ENCODE results near the gene MFSD6L. TPM values are rescaled to one million over a fixed set of nuclear protein-coding genes. Genes with fewer than 3 reads are reported as not detected.

MFSD6L gene
- total and polyA plus RNA-seq, 10 of the 15 experiments (the other 5 are each of a cell fraction or from before 2014, with no cell fraction given): 0.39 to 3.1 (median 1.1) TPM

GRCh38 chr17:8793649-8794048, 5.5 kb downstream of the MFSD6L start:
- intact Hi-C loops (cut with micrococcal nuclease; ENCODE audit: unreplicated experiment) (no loop called here), in situ Hi-C loops (cut with MboI) (no loop called here)
- ChIA-PET SMC1A (ENCODE audit: uncharacterized antibody, unreplicated experiment) (interaction anchor here (0.6 to 1.4 kb wide), 2 partner anchors 13 to 99 kb away, joined by 3 to 10 read pairs; no protein-coding TSS in a partner anchor), CTCF (interaction anchor here (2.4 kb wide), 1 partner anchor 8 kb away, joined by 16 read pairs; no protein-coding TSS in a partner anchor), POLR2A (no interaction called here), RAD21 (ENCODE audit: unreplicated experiment) (interaction anchor here (1.4 to 2.6 kb wide), 2 partner anchors 14 to 99 kb away, joined by 4 to 9 read pairs; no protein-coding TSS in a partner anchor)
- no peak overlapping the region for H3K4me3 ChIP-seq
- no peak overlapping the region for H2AFZ ChIP-seq (ENCODE audit: control insufficient read depth, low read depth, low read length)
- DNase-seq (ENCODE audit: low read depth, low spot score) (no peak), ATAC-seq (no peak), FAIRE-seq (no peak)
- no peaks in the 10 kb centered on the region for H3K9me3 ChIP-seq (replicated peaks; ENCODE audit: control insufficient read depth, insufficient read depth, low read length)
- H3K4me1 ChIP-seq (ENCODE audit: control insufficient read depth, insufficient read depth, low read length): no peaks in the 10 kb centered on the region
- BruUV-seq (replicated peaks): no TSS peak
- no peaks in the 10 kb centered on the region for H4K20me1 ChIP-seq (ENCODE audit: control insufficient read depth, insufficient read depth)
- TF ChIP-seq BMI1 (IDR thresholded peaks at IDR 0.05; ENCODE audit: borderline replicate concordance) (0 out of 2 replicates have a peak, but pooled peaks have one; percentile 9), GABPA (IDR thresholded peaks at IDR 0.05; ENCODE audit: low read depth) (no peak), TCF12 (IDR thresholded peaks at IDR 0.05; ENCODE audit: low read depth, low read length) (no peak), MYB (IDR thresholded peaks at IDR 0.05; ENCODE audit: borderline replicate concordance, low read depth, low read length) (no peak)
- TF ChIP-seq, protein P1, sequence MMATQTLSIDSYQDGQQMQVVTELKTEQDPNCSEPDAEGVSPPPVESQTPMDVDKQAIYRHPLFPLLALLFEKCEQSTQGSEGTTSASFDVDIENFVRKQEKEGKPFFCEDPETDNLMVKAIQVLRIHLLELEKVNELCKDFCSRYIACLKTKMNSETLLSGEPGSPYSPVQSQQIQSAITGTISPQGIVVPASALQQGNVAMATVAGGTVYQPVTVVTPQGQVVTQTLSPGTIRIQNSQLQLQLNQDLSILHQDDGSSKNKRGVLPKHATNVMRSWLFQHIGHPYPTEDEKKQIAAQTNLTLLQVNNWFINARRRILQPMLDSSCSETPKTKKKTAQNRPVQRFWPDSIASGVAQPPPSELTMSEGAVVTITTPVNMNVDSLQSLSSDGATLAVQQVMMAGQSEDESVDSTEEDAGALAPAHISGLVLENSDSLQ (IDR thresholded peaks at IDR 0.05): no peak
- H3K4me2 ChIP-seq (ENCODE audit: control insufficient read depth, insufficient read depth): no peak overlapping the region
- no peaks in the 10 kb centered on the region for H3K79me2 ChIP-seq (ENCODE audit: control insufficient read depth, insufficient read depth, low read length)
- 3% methylated on average over 2 of the region's 2 CpGs for WGBS (ENCODE audit: insufficient coverage, insufficient replicate concordance, low lambda C conversion rate, missing lambda C conversion rate)
- no peak overlapping the region for H3K9ac ChIP-seq (ENCODE audit: control insufficient read depth, insufficient read depth, low read length)
- H3K27me3 ChIP-seq (replicated peaks in 1 of 2; ENCODE audit: control insufficient read depth in 2 of 2, insufficient read depth in 2 of 2, low read length in 1 of 2): no peaks in the 10 kb centered on the region
- H3K36me3 ChIP-seq (ENCODE audit: control insufficient read depth in 2 of 2, insufficient read depth in 2 of 2, low read length in 1 of 2): peaks cover 4 to 9% of the 10 kb centered on the region in 2 experiments; a peak in 3 of 4 replicates
- H3K27ac ChIP-seq (ENCODE audit: control insufficient read depth, insufficient read depth): no peak overlapping the region

- DNase-seq (ENCODE audit: low read depth, low spot score) (no peak), FAIRE-seq (no peak), ATAC-seq (no peak)
- Histone ChIP-seq H3K36me3 (ENCODE audit: control insufficient read depth in 2 of 2, insufficient read depth in 2 of 2, low read length in 1 of 2) (peaks cover 0 to 3% of the 10 kb centered on the region in 2 experiments; a peak in 3 of 4 replicates), H3K27ac (ENCODE audit: control insufficient read depth, insufficient read depth) (no peak overlapping the region), H4K20me1 (ENCODE audit: control insufficient read depth, insufficient read depth) (no peaks in the 10 kb centered on the region), H3K9me3 (replicated peaks; ENCODE audit: control insufficient read depth, insufficient read depth, low read length) (no peaks in the 10 kb centered on the region), H3K27me3 (replicated peaks in 1 of 2; ENCODE audit: control insufficient read depth in 2 of 2, insufficient read depth in 2 of 2, low read length in 1 of 2) (no peaks in the 10 kb centered on the region), H3K9ac (ENCODE audit: control insufficient read depth, insufficient read depth, low read length) (no peak overlapping the region), H3K79me2 (ENCODE audit: control insufficient read depth, insufficient read depth, low read length) (no peaks in the 10 kb centered on the region), H2AFZ (ENCODE audit: control insufficient read depth, low read depth, low read length) (no peak overlapping the region), H3K4me2 (ENCODE audit: control insufficient read depth, insufficient read depth) (no peak overlapping the region), H3K4me1 (ENCODE audit: control insufficient read depth, insufficient read depth, low read length) (no peaks in the 10 kb centered on the region), H3K4me3 (no peak overlapping the region)
- CTCF ChIA-PET: interaction anchor here (1.2 kb wide), 1 partner anchor 205 kb away, joined by 6 read pairs; no protein-coding TSS in a partner anchor
- WGBS (ENCODE audit: insufficient coverage, insufficient replicate concordance, low lambda C conversion rate, missing lambda C conversion rate): 59% methylated on average over 6 of the region's 6 CpGs
- SMC1A ChIA-PET (ENCODE audit: uncharacterized antibody, unreplicated experiment): interaction anchor here (1.2 kb wide), 2 partner anchors 9 to 57 kb away, joined by 3 read pairs; no protein-coding TSS in a partner anchor
- in situ Hi-C loops (cut with MboI): no loop called here
- POLR2A ChIA-PET: interaction anchor here (1.1 kb wide), 1 partner anchor 14 kb away, joined by 3 read pairs; no protein-coding TSS in a partner anchor
- no TSS peak for BruUV-seq (replicated peaks)
- intact Hi-C loops (cut with micrococcal nuclease; ENCODE audit: unreplicated experiment): no loop called here
- RAD21 ChIA-PET (ENCODE audit: unreplicated experiment): interaction anchor here (1.5 kb wide), 1 partner anchor 16 kb away, joined by 3 read pairs; no protein-coding TSS in a partner anchor
- TF ChIP-seq, protein P2, sequence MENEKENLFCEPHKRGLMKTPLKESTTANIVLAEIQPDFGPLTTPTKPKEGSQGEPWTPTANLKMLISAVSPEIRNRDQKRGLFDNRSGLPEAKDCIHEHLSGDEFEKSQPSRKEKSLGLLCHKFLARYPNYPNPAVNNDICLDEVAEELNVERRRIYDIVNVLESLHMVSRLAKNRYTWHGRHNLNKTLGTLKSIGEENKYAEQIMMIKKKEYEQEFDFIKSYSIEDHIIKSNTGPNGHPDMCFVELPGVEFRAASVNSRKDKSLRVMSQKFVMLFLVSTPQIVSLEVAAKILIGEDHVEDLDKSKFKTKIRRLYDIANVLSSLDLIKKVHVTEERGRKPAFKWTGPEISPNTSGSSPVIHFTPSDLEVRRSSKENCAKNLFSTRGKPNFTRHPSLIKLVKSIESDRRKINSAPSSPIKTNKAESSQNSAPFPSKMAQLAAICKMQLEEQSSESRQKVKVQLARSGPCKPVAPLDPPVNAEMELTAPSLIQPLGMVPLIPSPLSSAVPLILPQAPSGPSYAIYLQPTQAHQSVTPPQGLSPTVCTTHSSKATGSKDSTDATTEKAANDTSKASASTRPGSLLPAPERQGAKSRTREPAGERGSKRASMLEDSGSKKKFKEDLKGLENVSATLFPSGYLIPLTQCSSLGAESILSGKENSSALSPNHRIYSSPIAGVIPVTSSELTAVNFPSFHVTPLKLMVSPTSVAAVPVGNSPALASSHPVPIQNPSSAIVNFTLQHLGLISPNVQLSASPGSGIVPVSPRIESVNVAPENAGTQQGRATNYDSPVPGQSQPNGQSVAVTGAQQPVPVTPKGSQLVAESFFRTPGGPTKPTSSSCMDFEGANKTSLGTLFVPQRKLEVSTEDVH (IDR thresholded peaks at IDR 0.05; ENCODE audit: low read depth, partially characterized antibody): no peak
- TF ChIP-seq POU2F2 (IDR thresholded peaks at IDR 0.05; ENCODE audit: borderline replicate concordance, low read depth, low read length) (no peak), TCF12 (IDR thresholded peaks at IDR 0.05; ENCODE audit: low read depth, low read length) (no peak), MXI1 (IDR thresholded peaks at IDR 0.05; ENCODE audit: low read depth, low read length) (no peak), ESRRA (IDR thresholded peaks at IDR 0.05; ENCODE audit: low read length) (no peak), HCFC1 (IDR thresholded peaks at IDR 0.05; ENCODE audit: low read length) (no peak), RAD51 (IDR thresholded peaks at IDR 0.05) (no peak), E2F4 (IDR thresholded peaks at IDR 0.05; ENCODE audit: low read depth, low read length) (no peak)
Observed at GRCh38 chr17:8792646-8793045, 6.5 kb downstream of the MFSD6L start.
